Dermis blood vessel endothelial cell (primary cell): Measurements from ENCODE around the gene GAREM1. TPM values are rescaled to one million over a fixed set of nuclear protein-coding genes. Genes with fewer than 3 reads are reported as not detected.

Source experiments
- DNase-seq: peaks from one replicate; pipeline ENCODE4 v3.0.0; 2010
- total RNA-seq: library from RNA; depleted of rRNA; stranded (reverse); fragments of >200 nt; gene quantifications from 2 replicates; pipeline ENCODE4 v1.2.3, GENCODE V29; 2014

The GAREM1 gene
- total RNA-seq, 1 donor from 2014 or later: 1.4 TPM

GRCh38 chr18:32286749-32287148, 183.9 kb downstream of the GAREM1 start:
- DNase-seq: no peak

- DNase-seq: no peak
These were observed 186.4 kb downstream of the GAREM1 start for GRCh38 chr18:32284284-32284683.

- DNase-seq: no peak
These were observed 189.8 kb downstream of the GAREM1 start for GRCh38 chr18:32280911-32281310.

GRCh38 chr18:32280188-32280783, 190.4 kb downstream of the GAREM1 start:
- DNase-seq: no peak

- no peak for DNase-seq
These were observed 192.4 kb downstream of the GAREM1 start for GRCh38 chr18:32278177-32278799.

GRCh38 chr18:32277549-32277948, 193.1 kb downstream of the GAREM1 start:
- no peak for DNase-seq

GRCh38 chr18:32276906-32277305, 193.8 kb downstream of the GAREM1 start:
- no peak for DNase-seq

GRCh38 chr18:32276256-32276655, 194.4 kb downstream of the GAREM1 start:
- no peak for DNase-seq

- DNase-seq: no peak
These were observed 195.5 kb downstream of the GAREM1 start for GRCh38 chr18:32275221-32275620.

- no peak for DNase-seq
These were observed 196.4 kb downstream of the GAREM1 start for GRCh38 chr18:32274307-32274706.

GRCh38 chr18:32271672-32272208, 198.9 kb downstream of the GAREM1 start:
- DNase-seq: peak; percentile 65

GRCh38 chr18:32270341-32270740, 200.3 kb downstream of the GAREM1 start:
- no peak for DNase-seq

- no peak for DNase-seq
These were observed 203.2 kb downstream of the GAREM1 start for GRCh38 chr18:32267463-32267862.

- no peak for DNase-seq
These were observed 206.3 kb downstream of the GAREM1 start for GRCh38 chr18:32264401-32264800.

GRCh38 chr18:32262092-32262491, 208.6 kb downstream of the GAREM1 start:
- DNase-seq: no peak

- DNase-seq: no peak
These were observed 209.7 kb downstream of the GAREM1 start for GRCh38 chr18:32261003-32261402.

GRCh38 chr18:32259553-32259952, 211.1 kb downstream of the GAREM1 start:
- DNase-seq: no peak

- no peak for DNase-seq
These were observed 212.0 kb downstream of the GAREM1 start for GRCh38 chr18:32258558-32259204.

- no peak for DNase-seq
These were observed 212.5 kb downstream of the GAREM1 start for GRCh38 chr18:32258148-32258547.

- DNase-seq: no peak
These were observed 213.4 kb downstream of the GAREM1 start for GRCh38 chr18:32257084-32257785.

- DNase-seq: no peak
These were observed 215.1 kb downstream of the GAREM1 start for GRCh38 chr18:32255570-32255969.

GRCh38 chr18:32252141-32252860, 218.4 kb downstream of the GAREM1 start:
- no peak for DNase-seq

- no peak for DNase-seq
These were observed 219.2 kb downstream of the GAREM1 start for GRCh38 chr18:32251466-32251865.
